NCI-H2107 (cell line): ENCODE results near the gene ZCCHC4.
A peak's percentile ranks its signal among the peaks of the same experiment; 100 is the strongest.
"Not testable (repeated sequence)": the region's sequence is repeated elsewhere in the genome, so short reads cannot be mapped to it uniquely, and the experiment has no call there.

Experiments used
- DNase-seq: peaks from one replicate; lab custom pipeline; 2025; lab: John Stamatoyannopoulos, UW

Gene ZCCHC4

GRCh38 chr4:25321703-25322102 lies 9.1 kb downstream of the ZCCHC4 start:
- no peak for DNase-seq

- DNase-seq = not testable (repeated sequence)
Observed at GRCh38 chr4:25328463-25328862, 15.9 kb downstream of the ZCCHC4 start.

GRCh38 chr4:25330335-25330734 lies 17.8 kb downstream of the ZCCHC4 start:
- no peak for DNase-seq

- no peak for DNase-seq
Observed at GRCh38 chr4:25330905-25331808, 18.6 kb downstream of the ZCCHC4 start.

- DNase-seq = no peak
Observed at GRCh38 chr4:25343671-25344070, 31.1 kb downstream of the ZCCHC4 start.

GRCh38 chr4:25345744-25346143 lies 33.2 kb downstream of the ZCCHC4 start:
- DNase-seq = no peak

GRCh38 chr4:25346913-25347312 lies 34.3 kb downstream of the ZCCHC4 start:
- DNase-seq = no peak

GRCh38 chr4:25347473-25347872 lies 34.9 kb downstream of the ZCCHC4 start:
- no peak for DNase-seq

- DNase-seq = no peak
Observed at GRCh38 chr4:25347971-25348370, 35.4 kb downstream of the ZCCHC4 start.

GRCh38 chr4:25350561-25350960 lies 38.0 kb downstream of the ZCCHC4 start:
- no peak for DNase-seq

- no peak for DNase-seq
Observed at GRCh38 chr4:25351777-25352416, 39.3 kb downstream of the ZCCHC4 start.

GRCh38 chr4:25356068-25356467 lies 43.5 kb downstream of the ZCCHC4 start:
- no peak for DNase-seq

GRCh38 chr4:25358515-25359275 lies 46.1 kb downstream of the ZCCHC4 start:
- no peak for DNase-seq

- no peak for DNase-seq
Observed at GRCh38 chr4:25361253-25361652, 48.7 kb downstream of the ZCCHC4 start.

GRCh38 chr4:25367004-25367621 lies 54.5 kb downstream of the ZCCHC4 start:
- DNase-seq = no peak

GRCh38 chr4:25367877-25368276 lies 55.3 kb downstream of the ZCCHC4 start:
- no peak for DNase-seq

GRCh38 chr4:25368315-25368714 lies 55.7 kb downstream of the ZCCHC4 start:
- no peak for DNase-seq

- no peak for DNase-seq
Observed at GRCh38 chr4:25370242-25370641, 57.7 kb downstream of the ZCCHC4 start.

GRCh38 chr4:25372549-25372948 lies 60.0 kb downstream of the ZCCHC4 start:
- not testable (repeated sequence) for DNase-seq

GRCh38 chr4:25376754-25377571 lies 64.4 kb downstream of the ZCCHC4 start, which contains the start of gene ANAPC4:
TSS of gene ANAPC4 (plus strand) at chr4:25377263. CDS start at chr4:25377428, 165 bp downstream.
- DNase-seq = peak; percentile 44
